Amniotic stem cell (primary cell): ENCODE results near the gene SLC38A10.
A peak's percentile ranks its signal among the peaks of the same experiment; 100 is the strongest.

ENCODE experiments used
- DNase-seq: peaks from one replicate; lab custom pipeline; 2025; lab: John Stamatoyannopoulos, UW

Gene SLC38A10

GRCh38 chr17:81330884-81331245, 35.8 kb upstream of the SLC38A10 start:
- no peak for DNase-seq

- DNase-seq: no peak
Observed at GRCh38 chr17:81329927-81330883, 35.1 kb upstream of the SLC38A10 start.

GRCh38 chr17:81328978-81329926, 34.1 kb upstream of the SLC38A10 start:
- DNase-seq: peak; percentile 88

GRCh38 chr17:81328489-81328888, 33.4 kb upstream of the SLC38A10 start:
- DNase-seq: no peak

- DNase-seq: no peak
Observed at GRCh38 chr17:81325714-81326358, 30.7 kb upstream of the SLC38A10 start.

GRCh38 chr17:81324851-81325713, 30.0 kb upstream of the SLC38A10 start:
- DNase-seq: no peak

- DNase-seq: no peak
Observed at GRCh38 chr17:81324177-81324850, 29.2 kb upstream of the SLC38A10 start.

GRCh38 chr17:81323411-81323868, 28.3 kb upstream of the SLC38A10 start:
- DNase-seq: no peak

GRCh38 chr17:81323083-81323369, 27.9 kb upstream of the SLC38A10 start:
- no peak for DNase-seq

- no peak for DNase-seq
Observed at GRCh38 chr17:81322271-81323082, 27.4 kb upstream of the SLC38A10 start.

GRCh38 chr17:81317961-81318605, 23.0 kb upstream of the SLC38A10 start:
- no peak for DNase-seq

- no peak for DNase-seq
Observed at GRCh38 chr17:81317530-81317821, 22.4 kb upstream of the SLC38A10 start.

- no peak for DNase-seq
Observed at GRCh38 chr17:81315885-81316391, 20.8 kb upstream of the SLC38A10 start.

GRCh38 chr17:81315129-81315884, 20.2 kb upstream of the SLC38A10 start:
- no peak for DNase-seq

- no peak for DNase-seq
Observed at GRCh38 chr17:81314398-81315081, 19.4 kb upstream of the SLC38A10 start.

- DNase-seq: no peak
Observed at GRCh38 chr17:81313776-81314397, 18.8 kb upstream of the SLC38A10 start.

- no peak for DNase-seq
Observed at GRCh38 chr17:81312624-81313325, 17.7 kb upstream of the SLC38A10 start.
